ENCODE data around the gene RUNX2. TPM values are rescaled to one million over a fixed set of nuclear protein-coding genes. Genes with fewer than 3 reads are reported as not detected.
A peak's percentile ranks its signal among the peaks of the same experiment; 100 is the strongest.
"Not testable (repeated sequence)": the region's sequence is repeated elsewhere in the genome, so short reads cannot be mapped to it uniquely, and the experiment has no call there.

Gene RUNX2
- total RNA-seq, 4 donors from 2014 or later: 1.4 to 40.4 (median 5.1) TPM

- peak overlapping the region in 2 of 4 donors; percentile 44 to 70 for H3K27ac ChIP-seq
- no peaks in the 10 kb centered on the region for H3K9me3 ChIP-seq
- H3K4me1 ChIP-seq: no peaks in the 10 kb centered on the region
- TF ChIP-seq POLR2A (IDR thresholded peaks at IDR 0.05) (no peak), CTCF (IDR thresholded peaks at IDR 0.05) (no peak)
- no peak for DNase-seq
- no peaks in the 10 kb centered on the region for H3K27me3 ChIP-seq
- H3K36me3 ChIP-seq: no peaks in the 10 kb centered on the region
- peak overlapping the region in 1 of 4 donors; percentile 8 for H3K4me3 ChIP-seq
Observed at GRCh38 chr6:45556828-45557227, 228.7 kb downstream of the RUNX2 start.

DNA sequence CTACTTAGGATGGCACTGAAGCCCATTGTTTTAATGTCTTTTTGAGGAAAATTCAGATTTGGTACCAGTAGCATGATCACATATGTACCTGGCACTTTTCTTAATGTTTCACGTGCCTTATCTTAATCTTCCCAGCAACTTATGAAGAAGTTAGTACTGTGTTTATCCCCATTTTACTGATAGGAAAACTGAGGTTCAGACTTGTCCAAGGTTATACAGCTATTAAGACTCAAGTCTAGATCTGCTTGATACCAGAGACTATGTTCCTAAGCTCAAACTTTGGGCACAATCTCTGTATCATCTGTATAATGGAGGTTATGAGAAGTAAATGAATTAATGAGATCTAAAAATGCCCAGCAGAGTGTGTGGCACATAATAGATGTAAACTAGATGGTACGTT, 229.3 kb downstream of the RUNX2 start:
- TF ChIP-seq POLR2A (IDR thresholded peaks at IDR 0.05): no peak
- no peak for TF ChIP-seq CTCF (IDR thresholded peaks at IDR 0.05)
- H3K4me1 ChIP-seq: no peaks in the 10 kb centered on the region
- no peaks in the 10 kb centered on the region for H3K9me3 ChIP-seq
- H3K4me3 ChIP-seq: no peak overlapping the region
- no peaks in the 10 kb centered on the region for H3K36me3 ChIP-seq
- no peaks in the 10 kb centered on the region for H3K27me3 ChIP-seq
- DNase-seq: no peak
- H3K27ac ChIP-seq: no peak overlapping the region

DNA sequence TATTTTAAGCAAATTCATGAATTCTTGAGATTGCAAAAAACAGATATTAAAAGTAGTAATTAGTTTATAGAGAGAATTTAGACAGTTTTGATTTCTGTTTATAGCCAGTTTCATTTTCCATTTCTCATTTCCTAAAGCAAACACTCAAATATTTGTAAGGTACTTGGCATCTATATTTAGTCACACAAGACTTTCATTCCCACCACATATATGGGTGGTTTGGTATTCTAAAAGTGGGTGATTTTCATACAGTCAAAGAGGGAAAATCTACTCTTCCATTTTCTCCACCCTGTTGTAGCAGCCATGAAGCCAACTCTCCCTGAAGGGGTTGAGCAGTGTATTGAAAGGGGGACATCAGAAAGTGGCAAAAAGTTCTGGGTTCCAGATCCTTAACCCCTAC, 230.7 kb downstream of the RUNX2 start:
- Histone ChIP-seq H3K9me3 (no peaks in the 10 kb centered on the region), H3K27ac (no peak overlapping the region), H3K4me3 (no peak overlapping the region), H3K27me3 (no peaks in the 10 kb centered on the region), H3K4me1 (no peaks in the 10 kb centered on the region), H3K36me3 (no peaks in the 10 kb centered on the region)
- no peak for TF ChIP-seq CTCF (IDR thresholded peaks at IDR 0.05)
- no peak for TF ChIP-seq POLR2A (IDR thresholded peaks at IDR 0.05)
- no peak for DNase-seq

- H3K9me3 ChIP-seq, H3K36me3 ChIP-seq, H3K27ac ChIP-seq, H3K4me3 ChIP-seq, DNase-seq, H3K4me1 ChIP-seq, H3K27me3 ChIP-seq: not testable (repeated sequence)
Observed at GRCh38 chr6:45560321-45560820, 232.2 kb downstream of the RUNX2 start.

DNA sequence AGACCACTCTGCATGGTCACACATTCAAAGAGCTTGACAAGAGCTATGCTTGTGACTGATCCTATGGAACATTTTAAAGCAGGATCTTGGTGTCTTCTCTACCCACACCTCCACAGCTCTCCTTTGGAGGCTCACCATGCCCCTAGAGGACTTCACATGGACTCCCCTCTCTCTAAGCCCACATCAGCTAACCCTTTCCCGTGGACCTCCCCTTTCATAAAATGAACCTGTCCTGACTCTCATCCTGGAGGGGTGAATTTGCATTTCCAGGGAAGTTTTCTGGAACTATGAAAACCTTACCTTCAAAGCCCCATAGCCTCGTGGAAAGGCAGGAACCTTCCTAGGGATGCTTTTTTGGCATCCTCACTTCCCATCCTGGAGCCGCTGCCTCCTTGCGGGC, 234.0 kb downstream of the RUNX2 start:
- no peak overlapping the region for H3K27ac ChIP-seq
- TF ChIP-seq CTCF (IDR thresholded peaks at IDR 0.05) (no peak), POLR2A (IDR thresholded peaks at IDR 0.05) (no peak)
- no peaks in the 10 kb centered on the region for H3K36me3 ChIP-seq
- no peak overlapping the region for H3K4me3 ChIP-seq
- DNase-seq: no peak
- no peaks in the 10 kb centered on the region for H3K27me3 ChIP-seq
- H3K9me3 ChIP-seq: no peaks in the 10 kb centered on the region
- H3K4me1 ChIP-seq: no peaks in the 10 kb centered on the region

DNA sequence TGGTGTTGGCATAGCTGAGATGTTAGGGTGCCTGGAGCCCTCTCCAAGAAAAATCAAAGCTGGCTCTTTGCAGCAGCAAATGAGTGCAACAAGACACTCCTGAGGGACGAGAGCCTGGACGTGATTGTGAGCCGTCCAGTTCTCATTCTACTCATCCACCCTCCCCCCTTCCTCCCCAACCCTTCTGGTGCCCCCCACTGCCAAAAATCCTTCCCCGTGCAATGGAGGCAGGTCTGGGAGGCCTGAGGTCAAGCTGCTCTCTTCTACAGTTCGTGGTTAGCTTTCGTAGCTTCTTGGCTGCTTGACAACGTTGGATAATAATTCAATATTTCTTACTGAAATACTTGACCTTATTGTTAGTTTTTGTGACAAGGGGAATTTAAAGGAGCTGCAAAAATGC, 234.9 kb downstream of the RUNX2 start:
- H3K36me3 ChIP-seq: no peaks in the 10 kb centered on the region
- H3K9me3 ChIP-seq: no peaks in the 10 kb centered on the region
- DNase-seq: no peak
- no peak overlapping the region for H3K27ac ChIP-seq
- no peaks in the 10 kb centered on the region for H3K4me1 ChIP-seq
- TF ChIP-seq CTCF (IDR thresholded peaks at IDR 0.05) (no peak), POLR2A (IDR thresholded peaks at IDR 0.05) (no peak)
- no peaks in the 10 kb centered on the region for H3K27me3 ChIP-seq
- no peak overlapping the region for H3K4me3 ChIP-seq

All from Peyer's patch (tissue), 4 donors.